HG02642 (cell line): Measurements from ENCODE around the gene CEP350.
"Not testable (repeated sequence)": the region's sequence is repeated elsewhere in the genome, so short reads cannot be mapped to it uniquely, and the experiment has no call there.

Experiments
- ATAC-seq: cut with Tn5 transposase; IDR thresholded peaks from one replicate; pipeline ENCODE4 v1.9.1; 2021; ENCODE audit warnings: mild to moderate bottlenecking; ENCODE audit not compliant: unreplicated experiment, poor library complexity

The CEP350 gene

GRCh38 chr1:179978199-179979079, 23.8 kb downstream of the CEP350 start:
- no peak for ATAC-seq

GRCh38 chr1:179984101-179984500, 29.5 kb downstream of the CEP350 start:
- no peak for ATAC-seq

- ATAC-seq = no peak
Observed at GRCh38 chr1:179984942-179985341, 30.3 kb downstream of the CEP350 start.

- ATAC-seq = no peak
Observed at GRCh38 chr1:179990847-179991246, 36.2 kb downstream of the CEP350 start.

GRCh38 chr1:179995576-179995975, 41.0 kb downstream of the CEP350 start:
- no peak for ATAC-seq

- ATAC-seq = peak; percentile 48
Observed at GRCh38 chr1:179996099-179996498, 41.5 kb downstream of the CEP350 start.

- ATAC-seq = no peak
Observed at GRCh38 chr1:180000575-180000974, 46.0 kb downstream of the CEP350 start.

- no peak for ATAC-seq
Observed at GRCh38 chr1:180002437-180002836, 47.8 kb downstream of the CEP350 start.

- ATAC-seq = peak; percentile 93
Observed at GRCh38 chr1:180003026-180003695, 48.6 kb downstream of the CEP350 start.

- not testable (repeated sequence) for ATAC-seq
Observed at GRCh38 chr1:180006762-180007161, 52.2 kb downstream of the CEP350 start.

GRCh38 chr1:180020017-180020416, 65.4 kb downstream of the CEP350 start:
- ATAC-seq = no peak

- no peak for ATAC-seq
Observed at GRCh38 chr1:180026556-180026955, 71.9 kb downstream of the CEP350 start.

GRCh38 chr1:180027949-180028445, 73.4 kb downstream of the CEP350 start:
- no peak for ATAC-seq

- no peak for ATAC-seq
Observed at GRCh38 chr1:180028864-180029263, 74.3 kb downstream of the CEP350 start.

GRCh38 chr1:180029524-180030135, 75.0 kb downstream of the CEP350 start:
- ATAC-seq = no peak

- ATAC-seq = no peak
Observed at GRCh38 chr1:180031664-180032063, 77.1 kb downstream of the CEP350 start.

GRCh38 chr1:180033390-180033789, 78.8 kb downstream of the CEP350 start:
- ATAC-seq = no peak

- ATAC-seq = no peak
Observed at GRCh38 chr1:180040034-180040433, 85.4 kb downstream of the CEP350 start.

- no peak for ATAC-seq
Observed at GRCh38 chr1:180041582-180041981, 87.0 kb downstream of the CEP350 start.

- no peak for ATAC-seq
Observed at GRCh38 chr1:180042988-180043622, 88.5 kb downstream of the CEP350 start.
